HG03139 (cell line): ENCODE results near the gene CHIC2.
"Not testable (repeated sequence)": the region's sequence is repeated elsewhere in the genome, so short reads cannot be mapped to it uniquely, and the experiment has no call there.

ENCODE experiments used
- ATAC-seq: cut with Tn5 transposase; IDR thresholded peaks from one replicate; pipeline ENCODE4 v1.9.1; 2021; ENCODE audit not compliant: unreplicated experiment

CHIC2 gene

DNA sequence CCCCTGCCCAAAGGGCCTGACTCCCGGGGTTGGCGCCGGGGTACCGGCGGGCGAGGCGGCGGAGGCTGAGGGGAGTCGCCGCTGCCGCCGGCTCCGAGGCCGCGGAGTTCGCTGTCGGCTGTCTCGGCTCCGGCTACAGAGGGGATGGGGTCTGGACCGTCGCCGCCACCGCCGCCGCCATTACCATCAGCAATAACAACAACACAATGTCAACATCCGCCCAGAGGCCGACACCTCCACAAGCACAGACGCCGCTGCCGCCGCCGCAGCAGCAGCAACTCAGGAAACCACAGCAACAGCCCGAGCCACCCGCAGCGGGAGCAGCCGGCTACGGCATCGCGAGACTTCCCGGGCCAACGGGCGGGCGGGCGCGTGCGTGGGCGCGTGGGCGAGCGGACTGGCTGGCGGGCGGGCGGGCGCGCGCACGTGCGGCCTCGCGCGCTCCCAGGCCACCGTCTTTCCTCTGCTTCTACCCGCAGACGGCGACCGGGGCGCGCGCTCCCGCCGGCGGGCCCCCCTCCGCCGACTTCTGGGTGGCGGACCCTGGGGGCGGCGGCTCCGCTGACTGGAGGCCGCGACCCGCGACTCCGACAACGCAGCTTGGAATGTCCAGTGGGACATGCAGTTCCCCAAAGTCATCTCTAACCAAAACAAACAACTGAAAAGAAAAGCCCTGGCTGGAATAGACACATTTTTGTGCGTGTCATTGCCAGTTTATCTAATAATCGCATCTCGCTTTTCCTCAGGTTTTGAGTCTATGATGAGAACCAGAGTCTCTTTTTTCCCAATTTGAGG, at the start of gene CHIC2:
Gene CHIC2, minus strand, starts transcription at position 289 of the 795 bp plus-strand sequence. CDS start 305 bp downstream, outside the sequence.
- peak; percentile 93 for ATAC-seq

DNA sequence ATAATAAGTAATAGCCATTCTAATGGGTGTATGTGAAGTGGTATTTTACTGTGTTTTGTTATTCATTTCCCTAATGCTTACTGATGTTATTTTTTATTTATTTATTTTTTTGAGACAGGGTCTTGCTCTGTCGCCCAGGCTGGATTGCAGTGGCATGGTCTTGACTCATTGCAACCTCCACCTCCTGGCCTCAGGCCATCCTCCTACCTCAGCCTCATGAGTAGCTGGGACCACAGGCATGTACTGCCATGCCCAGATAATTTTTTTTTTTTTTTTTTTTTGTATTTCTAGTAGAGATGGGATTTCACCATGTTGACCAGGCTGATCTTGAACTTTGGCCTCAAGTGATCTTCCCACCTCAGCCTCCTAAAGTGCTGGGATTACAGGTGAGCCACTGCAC, 48.8 kb upstream of the CHIC2 start:
- ATAC-seq, result not testable (repeated sequence)

DNA sequence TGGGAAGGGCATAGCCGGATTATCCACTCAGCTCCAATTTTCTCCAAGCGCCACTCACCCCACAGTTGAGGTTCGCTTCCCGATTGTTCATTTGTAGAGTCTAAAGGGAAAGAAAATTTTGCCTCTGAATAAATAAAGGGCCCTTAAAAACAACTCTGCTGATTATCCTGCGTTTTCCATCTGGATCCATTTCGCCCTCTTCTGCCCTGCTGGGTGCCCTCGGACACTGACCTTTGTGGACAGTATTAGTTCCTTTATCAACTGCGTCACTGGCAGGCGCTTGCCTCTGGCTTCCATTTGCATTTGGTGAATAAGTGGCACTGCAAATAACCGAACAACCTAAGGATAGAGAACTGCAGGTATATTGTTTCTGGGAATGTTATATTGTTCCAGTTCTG, 45.6 kb upstream of the CHIC2 start:
- no peak for ATAC-seq

DNA sequence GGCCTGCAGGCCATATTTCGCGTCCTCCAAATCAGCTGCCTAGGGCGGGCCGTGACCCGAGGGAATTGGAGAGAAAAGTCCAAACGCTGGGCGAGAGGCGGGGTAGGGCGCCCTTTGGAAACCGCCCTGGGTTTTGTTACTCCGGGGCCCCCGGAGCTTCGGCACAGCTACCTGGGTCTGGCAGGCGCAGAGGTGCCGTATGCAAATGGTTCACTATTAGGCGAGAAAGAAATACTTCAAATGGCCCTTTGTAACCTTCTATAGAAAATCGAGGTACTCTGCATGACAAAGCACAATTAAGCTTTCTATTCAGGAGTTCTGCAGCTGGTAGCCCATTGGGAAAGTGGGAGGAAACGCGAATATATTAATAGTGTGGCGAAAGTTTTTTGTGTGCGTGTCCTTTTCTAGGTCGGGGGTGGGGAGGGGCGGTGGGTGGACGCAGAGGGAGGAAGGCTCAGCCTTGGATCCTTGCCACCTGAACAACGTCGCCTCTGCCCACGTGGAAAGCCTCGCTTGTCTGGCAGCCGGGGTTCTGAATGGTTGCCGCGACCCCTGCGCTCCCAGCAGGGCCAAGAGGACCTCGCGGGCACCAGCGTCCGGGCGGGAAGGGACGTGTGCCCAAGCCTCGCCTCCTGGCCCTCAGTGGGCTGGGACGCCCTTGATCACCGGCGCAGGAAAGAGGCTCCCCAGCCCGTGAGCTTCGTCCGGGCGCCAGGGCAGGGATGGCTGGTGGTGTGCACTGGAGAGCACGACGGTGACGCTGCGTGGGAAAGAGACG, 45.0 kb upstream of the CHIC2 start:
- no peak for ATAC-seq

DNA sequence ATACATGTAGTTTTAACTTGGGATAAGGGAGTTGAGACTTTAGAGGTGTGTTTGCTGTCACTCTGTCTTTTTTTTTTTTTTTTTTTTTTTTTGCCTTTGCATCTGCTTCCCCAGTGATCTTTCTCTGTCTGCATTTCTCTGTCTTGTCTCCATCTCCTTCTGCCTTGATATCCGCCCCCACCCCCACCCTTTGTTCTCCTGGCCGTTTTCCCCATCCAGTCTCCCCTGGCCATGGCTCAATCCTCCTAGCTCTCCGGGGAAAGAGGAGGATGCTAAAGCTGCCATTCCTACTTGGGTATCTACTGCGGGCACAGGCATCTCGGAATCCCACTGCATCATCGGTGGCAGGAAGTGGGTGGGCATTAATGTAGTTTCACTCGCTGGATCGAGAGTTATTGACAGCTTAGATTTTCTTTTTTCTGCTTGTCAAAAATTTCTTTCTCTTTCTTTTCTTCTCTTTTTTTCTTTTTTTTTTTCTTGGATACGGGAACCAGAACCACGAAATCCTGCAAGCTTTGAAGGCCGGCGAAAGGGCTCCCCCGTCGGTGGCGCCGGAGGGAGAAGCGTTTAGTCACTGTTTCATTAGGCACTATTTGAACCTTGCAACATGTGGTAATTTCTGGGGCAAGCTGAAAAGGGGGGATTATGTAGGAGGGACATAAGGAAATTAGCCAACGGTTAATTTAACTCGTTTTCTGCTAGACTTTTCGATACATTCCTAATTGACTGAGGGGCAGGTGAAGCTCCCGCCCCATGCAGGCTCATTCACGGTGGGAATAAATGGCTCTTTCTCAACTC, 43.7 kb upstream of the CHIC2 start:
- no peak for ATAC-seq

DNA sequence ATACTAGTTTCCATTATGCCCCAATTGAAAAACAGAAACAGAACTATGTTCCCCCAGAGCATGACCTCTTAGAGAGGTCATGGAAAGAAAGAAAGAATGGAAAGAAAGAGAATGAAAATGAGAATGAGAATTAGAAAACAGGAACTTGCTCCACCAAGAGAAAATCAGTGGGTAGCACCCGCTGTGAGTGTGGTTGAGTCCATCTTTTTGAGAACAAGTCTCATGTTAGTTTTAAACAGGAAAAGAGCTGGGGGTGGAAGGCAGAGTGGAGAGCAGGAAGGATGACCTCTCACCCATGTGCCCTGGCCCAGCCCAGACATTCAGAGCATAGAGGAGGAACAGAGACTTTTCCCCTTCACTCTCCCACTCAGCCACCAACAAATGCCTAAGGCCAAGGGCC, 40.5 kb upstream of the CHIC2 start:
- ATAC-seq, result no peak

DNA sequence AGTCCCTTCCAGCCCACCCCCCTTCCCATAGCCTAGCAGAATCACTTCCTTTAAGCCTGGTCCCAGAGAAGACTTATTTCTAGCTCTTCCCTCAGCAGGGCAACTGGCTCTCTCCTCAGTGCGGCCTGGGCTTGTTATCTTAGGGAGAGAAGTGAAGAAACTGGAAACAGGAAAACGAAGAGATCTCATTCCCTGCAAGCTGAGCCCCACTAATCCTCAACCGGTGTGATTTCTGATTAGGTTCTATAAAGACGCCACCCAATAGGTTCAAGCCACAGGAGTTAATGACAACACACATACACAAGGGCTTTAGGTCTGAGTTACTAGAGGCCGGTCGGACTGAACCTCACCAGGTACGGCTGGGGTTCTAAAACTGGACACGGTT, 38.8 kb upstream of the CHIC2 start:
- no peak for ATAC-seq

DNA sequence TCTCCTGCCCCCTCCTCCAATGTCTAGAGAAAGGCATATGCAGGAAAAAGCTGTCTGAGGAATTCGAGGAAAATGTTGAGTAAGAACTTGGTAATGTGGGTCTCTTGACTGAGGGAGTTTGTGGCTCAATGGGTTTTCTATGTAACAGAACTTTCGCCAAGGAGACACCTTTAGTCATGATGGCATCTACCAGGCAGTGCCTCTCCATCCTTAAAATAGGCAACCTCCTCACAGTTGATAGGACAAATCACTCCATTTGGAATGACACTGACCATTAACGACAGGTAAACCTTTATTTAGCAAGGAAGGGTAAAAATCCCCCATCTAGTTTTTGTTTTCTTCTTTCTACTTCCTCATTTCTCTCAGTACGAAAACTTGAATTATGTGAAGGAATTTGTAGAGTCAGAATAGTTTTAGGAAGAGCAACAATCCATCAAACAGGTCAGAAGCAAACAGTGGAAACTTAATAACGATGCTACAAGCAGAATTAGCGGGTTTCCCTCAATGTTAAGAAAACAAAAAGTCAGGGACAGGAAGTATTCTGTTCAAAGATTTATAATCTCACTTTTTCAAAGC, 38.2 kb upstream of the CHIC2 start:
- ATAC-seq, result no peak

DNA sequence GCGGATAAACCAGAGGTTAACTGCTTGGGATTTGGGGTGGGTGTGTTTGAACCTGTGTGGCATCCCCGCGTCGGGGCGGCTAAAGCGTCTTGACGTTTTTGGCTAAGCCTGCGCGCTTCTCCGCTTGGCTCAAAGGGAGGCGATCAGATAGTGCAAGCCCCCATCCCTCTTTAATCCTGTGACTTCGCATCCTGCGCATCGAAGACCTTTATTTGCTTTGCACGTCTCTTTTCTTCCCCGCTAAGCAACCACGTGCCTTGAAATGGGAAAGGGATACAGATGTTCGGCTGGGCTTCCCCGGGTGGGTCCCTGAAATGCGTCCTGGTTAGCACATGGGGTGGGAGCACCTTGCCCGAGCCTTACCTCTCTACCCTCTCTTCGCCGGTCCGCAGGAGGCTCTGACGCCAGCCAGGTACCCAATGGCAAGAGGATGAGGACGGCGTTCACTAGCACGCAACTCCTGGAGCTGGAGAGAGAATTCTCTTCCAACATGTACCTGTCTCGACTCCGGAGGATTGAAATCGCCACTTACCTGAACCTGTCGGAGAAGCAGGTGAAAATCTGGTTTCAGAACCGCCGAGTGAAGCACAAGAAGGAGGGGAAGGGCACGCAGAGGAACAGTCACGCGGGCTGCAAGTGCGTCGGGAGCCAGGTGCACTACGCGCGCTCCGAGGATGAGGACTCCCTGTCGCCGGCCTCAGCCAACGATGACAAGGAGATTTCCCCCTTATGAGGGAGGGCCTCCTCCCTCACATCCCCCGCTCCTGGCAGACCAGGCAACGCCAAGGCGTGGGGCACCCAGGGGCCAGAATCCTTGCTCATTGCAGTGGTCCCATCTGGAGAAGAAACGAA, 37.0 kb upstream of the CHIC2 start:
- no peak for ATAC-seq

DNA sequence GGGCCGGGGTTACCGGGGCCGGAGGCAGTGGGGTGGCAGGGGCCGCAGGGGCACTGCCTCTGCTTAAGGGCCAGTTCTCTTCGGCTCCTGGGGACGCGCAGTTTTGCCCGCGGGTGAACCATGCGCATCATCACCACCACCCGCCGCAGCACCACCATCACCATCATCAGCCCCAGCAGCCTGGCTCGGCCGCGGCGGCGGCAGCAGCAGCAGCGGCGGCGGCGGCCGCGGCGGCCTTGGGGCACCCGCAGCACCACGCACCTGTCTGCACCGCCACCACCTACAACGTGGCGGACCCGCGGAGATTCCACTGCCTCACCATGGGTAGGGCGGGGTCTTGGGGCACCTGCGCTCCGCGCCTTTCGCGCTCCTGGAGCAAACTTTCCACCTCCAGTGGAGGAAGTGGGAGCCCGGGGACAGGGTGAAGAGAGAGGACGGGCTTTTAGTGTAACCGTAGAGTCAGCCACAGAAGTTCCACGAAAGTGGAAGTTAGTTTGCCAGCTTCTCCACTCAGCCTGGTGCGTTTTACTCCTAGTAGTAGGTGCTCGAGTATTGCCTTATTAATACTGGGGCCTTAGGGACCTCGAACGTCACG, 36.3 kb upstream of the CHIC2 start:
- ATAC-seq, result no peak

DNA sequence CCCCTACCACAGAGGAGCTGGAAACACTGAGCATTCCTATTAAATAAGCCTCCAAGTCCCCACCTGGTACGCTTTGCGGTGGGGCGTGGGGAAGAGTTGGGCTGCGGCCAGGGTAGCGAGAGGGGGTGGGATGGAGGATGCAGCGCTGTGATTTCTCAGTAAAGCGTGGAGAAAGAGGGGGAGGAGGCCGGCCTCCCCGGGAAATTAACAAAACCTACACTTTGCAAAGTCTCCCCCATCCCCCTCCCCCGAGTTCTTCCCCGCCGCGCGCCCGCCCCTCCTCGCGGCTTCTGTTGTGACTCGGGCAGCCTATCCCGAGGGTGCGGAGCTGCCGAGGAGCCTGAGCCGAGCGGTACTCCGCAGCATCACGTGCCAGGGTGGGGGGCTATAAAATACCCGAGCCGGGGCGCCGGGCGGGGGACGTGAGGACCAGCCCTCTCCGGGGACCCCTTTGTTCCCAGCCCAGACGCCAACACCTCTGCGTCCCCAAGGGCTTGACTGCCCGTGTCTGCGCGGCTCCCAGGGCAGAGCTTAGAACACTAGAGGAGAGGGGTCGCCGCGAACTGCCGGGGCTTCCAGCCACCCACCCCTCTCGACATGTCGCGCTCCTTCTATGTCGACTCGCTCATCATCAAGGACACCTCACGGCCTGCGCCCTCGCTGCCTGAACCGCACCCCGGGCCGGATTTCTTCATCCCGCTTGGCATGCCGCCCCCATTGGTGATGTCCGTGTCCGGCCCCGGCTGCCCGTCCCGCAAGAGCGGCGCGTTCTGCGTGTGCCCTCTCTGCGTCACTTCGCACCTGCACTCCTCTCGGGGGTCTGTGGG, 35.6 kb upstream of the CHIC2 start, which contains the start of gene GSX2:
Gene GSX2, plus strand, starts transcription at position 416 of the 827 bp plus-strand sequence. Its CDS starts 182 bp downstream, at position 598.
- no peak for ATAC-seq

DNA sequence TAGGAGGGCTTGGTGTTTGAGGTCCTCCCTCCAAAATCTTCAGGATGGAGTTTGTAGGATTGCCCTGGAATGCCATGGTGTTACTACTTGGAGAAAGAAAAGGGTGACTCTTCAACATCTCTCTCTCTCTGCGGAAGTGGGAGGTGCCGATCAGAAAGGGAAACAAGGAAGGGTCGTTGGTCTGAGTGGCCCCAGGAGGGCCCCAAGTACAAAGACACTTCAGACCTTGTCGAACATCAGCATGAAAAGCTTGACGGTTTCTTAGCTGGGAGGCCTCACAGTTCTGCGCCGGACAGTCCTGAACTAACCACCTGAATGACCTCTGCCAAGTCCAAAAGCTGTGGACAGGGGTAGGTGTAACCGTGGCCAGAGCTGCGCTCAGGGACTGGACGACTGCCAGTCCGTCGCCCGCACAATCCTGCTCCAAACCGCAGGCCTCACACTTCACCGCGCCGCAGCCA, 34.9 kb upstream of the CHIC2 start:
- no peak for ATAC-seq

DNA sequence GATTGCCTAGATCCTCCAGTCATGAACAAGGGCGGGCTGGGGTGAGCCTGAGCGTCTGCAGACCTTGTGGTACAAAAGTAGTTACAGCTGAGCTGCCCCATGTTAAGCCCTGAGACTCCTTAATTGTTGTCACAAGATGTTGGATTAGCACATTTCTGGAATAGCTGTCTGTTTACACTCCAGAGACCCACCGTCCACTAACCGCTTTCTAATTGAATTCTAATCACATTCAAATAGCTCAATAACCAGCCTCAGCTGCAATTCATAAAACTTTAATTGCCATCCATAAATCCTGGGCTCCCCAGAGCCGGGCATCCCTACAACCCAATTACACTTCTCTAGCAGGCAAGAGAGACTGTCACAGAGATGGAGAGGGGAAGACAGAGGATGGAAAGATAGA, 34.0 kb upstream of the CHIC2 start:
- no peak for ATAC-seq

DNA sequence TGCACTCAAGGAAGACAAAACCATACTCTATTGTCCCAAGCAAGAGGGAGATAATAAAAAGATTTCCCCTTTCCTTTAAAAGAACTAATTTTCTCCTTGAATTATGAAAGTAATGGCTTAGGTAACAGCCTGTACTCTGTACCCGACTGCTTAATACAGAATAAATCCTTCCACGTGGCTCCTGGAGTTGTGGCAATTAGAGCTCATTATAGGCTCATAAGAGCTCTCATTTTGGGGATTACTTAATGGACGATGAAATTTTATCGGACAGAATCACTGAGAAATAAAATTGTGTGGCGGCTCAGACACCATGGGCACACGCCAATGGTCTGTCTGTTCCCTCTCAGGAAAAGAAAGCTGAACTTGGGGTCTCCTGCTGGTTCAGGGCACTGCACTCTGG, 32.7 kb upstream of the CHIC2 start:
- no peak for ATAC-seq

DNA sequence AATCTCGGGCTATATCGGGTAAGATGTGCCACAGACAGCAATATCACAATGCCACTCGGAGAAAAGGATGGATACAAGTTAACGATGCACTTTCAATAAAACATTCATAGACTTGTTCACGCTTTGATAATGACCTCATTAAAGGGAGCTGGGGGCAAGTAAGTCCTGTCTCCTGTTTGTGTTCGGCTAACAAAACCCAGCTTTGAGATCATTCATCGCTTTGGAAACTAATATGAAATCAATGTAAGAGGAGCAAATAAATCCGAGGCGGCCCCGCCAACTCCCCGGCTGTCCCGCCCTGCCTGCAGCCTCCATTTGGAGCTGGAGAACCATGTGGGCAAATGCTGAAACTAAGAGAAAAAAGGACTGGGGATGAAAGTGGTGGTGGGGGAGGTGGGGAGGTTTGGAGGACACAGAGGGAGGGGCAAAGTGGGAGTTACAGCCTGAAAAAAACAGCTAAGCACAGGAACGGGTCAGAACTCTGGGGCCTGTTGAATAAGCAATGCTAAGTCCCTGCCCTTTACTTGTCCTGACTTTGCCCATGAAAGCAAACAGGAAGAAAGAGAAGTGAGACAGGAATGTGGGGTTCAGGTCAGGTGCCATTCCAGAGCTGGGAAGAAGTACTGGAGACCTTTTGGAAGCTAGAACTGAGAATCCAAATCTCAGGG, 32.0 kb upstream of the CHIC2 start:
- ATAC-seq, result no peak

DNA sequence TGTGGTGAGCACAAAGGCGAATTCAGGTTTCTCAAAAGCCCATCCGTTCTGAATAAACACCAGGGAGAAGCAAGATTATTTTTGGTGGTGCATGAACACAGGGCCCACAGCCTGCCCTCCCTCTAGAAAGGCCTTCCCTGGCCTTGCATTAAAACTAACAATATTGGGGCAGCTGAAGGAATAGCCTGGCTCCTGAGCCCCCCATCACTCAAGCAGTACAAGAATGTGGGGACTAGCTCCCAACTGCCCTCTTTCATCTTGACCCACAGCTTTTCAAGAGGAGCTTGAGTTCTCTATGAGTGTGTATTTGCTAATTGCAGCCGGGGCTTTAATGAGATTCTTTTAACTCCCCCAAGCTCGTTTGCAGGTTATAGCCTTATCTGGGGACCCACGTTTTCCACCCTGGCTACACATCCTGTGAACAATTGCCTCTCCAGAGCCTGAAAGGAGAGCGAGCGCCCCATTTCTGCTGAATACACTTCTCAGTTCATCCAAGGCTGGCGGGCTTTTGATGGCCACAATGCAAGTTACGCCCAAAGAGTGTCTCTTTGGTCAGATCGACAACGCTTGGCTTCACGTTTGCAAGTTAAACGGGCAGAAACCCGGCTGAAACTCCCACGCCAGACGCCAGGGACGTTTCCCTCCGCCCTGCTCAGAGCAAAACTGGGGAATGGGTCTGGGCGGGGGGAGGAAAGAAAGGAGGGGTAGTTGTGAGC, 30.9 kb upstream of the CHIC2 start:
- ATAC-seq, result no peak

DNA sequence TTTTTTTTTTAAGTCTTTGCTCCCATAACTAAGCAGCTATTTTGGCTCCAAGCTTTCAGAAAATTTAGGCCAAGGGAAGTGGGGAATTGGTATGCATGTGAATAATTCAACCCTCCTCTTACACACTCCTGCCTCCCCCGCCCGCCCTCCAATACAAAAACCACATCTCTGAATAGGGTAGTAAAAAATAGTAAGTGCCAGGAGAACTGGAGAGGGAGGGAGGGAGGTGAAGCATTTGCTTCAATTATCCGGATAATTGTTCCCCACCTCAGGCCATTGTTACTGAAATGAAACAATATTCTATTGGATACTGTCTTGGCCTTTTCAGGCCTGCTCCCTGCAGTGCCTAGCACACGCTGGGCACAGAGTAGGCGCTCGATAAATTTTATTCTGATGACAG, 30.0 kb upstream of the CHIC2 start:
- no peak for ATAC-seq
